CD4-positive, alpha-beta T cell (primary cell): Measurements from ENCODE around the gene PPIB. TPM values are rescaled to one million over a fixed set of nuclear protein-coding genes. Genes with fewer than 3 reads are reported as not detected.

Source experiments
- ATAC-seq: fragments of 200-7000 bp; cut with Tn5 transposase; one replicate; pipeline ENCODE4 v1.10.0; 2022; ENCODE audit warnings: mild to moderate bottlenecking; ENCODE audit not compliant: poor library complexity
- CTCF ChIA-PET: fragments of 350-600 bp; sonication (Branson Sonifier 250); formaldehyde crosslinking; loops from one replicate; lab custom pipeline; 2021; ENCODE audit warnings: antibody characterized with exemption, inconsistent platforms; lab: Charles Lee
- POLR2A ChIA-PET: fragments of 350-600 bp; sonication (Branson Sonifier 250); formaldehyde crosslinking; loops from one replicate; lab custom pipeline; 2021; ENCODE audit warnings: antibody characterized with exemption, inconsistent platforms; lab: Charles Lee
- DNase-seq, 14 experiments: peaks; one replicate each; pipeline ENCODE4 v3.0.0-alpha.2; 2013 to 2020; ENCODE audit warnings: mixed read lengths in 2 of 14
- H3K27ac ChIP-seq, 2 donors: one replicate each; pipeline versions ENCODE4 v1.5.1 to v1.7.0; 2013; ENCODE audit warnings: low read length in 2 of 2, low read depth in 1 of 2, mild to moderate bottlenecking in 1 of 2
- H3K27me3 ChIP-seq, 2 experiments: 1 replicate in 1 of 2; 2 replicates in 1 of 2; pipeline versions ENCODE4 v1.6.1 to v1.7.0; 2013; ENCODE audit warnings: low read length in 2 of 2, control low read depth in 1 of 2, mild to moderate bottlenecking in 1 of 2, moderate library complexity in 1 of 2; ENCODE audit not compliant: insufficient read depth in 2 of 2, control insufficient read depth in 1 of 2
- H3K36me3 ChIP-seq: one replicate; pipeline ENCODE4 v1.6.1; 2013; ENCODE audit warnings: low read length, control low read depth; ENCODE audit not compliant: insufficient read depth
- H3K4me1 ChIP-seq: one replicate; pipeline ENCODE4 v1.6.1; 2013; ENCODE audit warnings: low read length, control low read depth; ENCODE audit not compliant: insufficient read depth
- H3K4me3 ChIP-seq: one replicate; pipeline ENCODE4 v1.5.1; 2013; ENCODE audit warnings: mild to moderate bottlenecking, low read length, moderate library complexity
- H3K9me3 ChIP-seq, 2 experiments: 1 replicate in 1 of 2; 2 replicates in 1 of 2; pipeline versions ENCODE4 v1.6.1 to v1.7.0; 2013; ENCODE audit warnings: low read length in 2 of 2, mild to moderate bottlenecking in 2 of 2, control low read depth in 1 of 2, moderate library complexity in 1 of 2; ENCODE audit not compliant: control insufficient read depth in 1 of 2, insufficient read depth in 1 of 2
- H3K27ac Mint-ChIP-seq: one replicate; pipeline ENCODE4 v1.8.0; 2020; ENCODE audit warnings: mixed read lengths
- H3K27me3 Mint-ChIP-seq: one replicate; pipeline ENCODE4 v1.8.0; 2021; ENCODE audit warnings: mixed read lengths
- H3K36me3 Mint-ChIP-seq: one replicate; pipeline ENCODE4 v1.8.0; 2021; ENCODE audit warnings: low read depth, mixed read lengths
- H3K4me1 Mint-ChIP-seq: one replicate; pipeline ENCODE4 v1.8.0; 2021; ENCODE audit warnings: low read depth, mixed read lengths
- H3K4me3 Mint-ChIP-seq: one replicate; pipeline ENCODE4 v1.8.0; 2020; ENCODE audit warnings: mild to moderate bottlenecking, mixed read lengths
- H3K9me3 Mint-ChIP-seq: one replicate; pipeline ENCODE4 v1.8.0; 2020; ENCODE audit warnings: mixed read lengths
- CTCF ChIP-seq: fragments of 200-600 bp; IDR thresholded peaks from one replicate; pipeline ENCODE4 v1.8.0; 2022; ENCODE audit warnings: antibody characterized with exemption, mild to moderate bottlenecking
- intact Hi-C, 2 experiments: fragments of 100-400 bp; cut with DNase I in 1 of 2; cut with micrococcal nuclease in 1 of 2; formaldehyde crosslinking; loops; one replicate each; pipeline versions ENCODE4 v1.15.1 to v1.9.0; 2023 to 2025; cut with DNase I, micrococcal nuclease
- total RNA-seq, 174 experiments: library from RNA in 2 of 174; stranded (reverse) in 2 of 174; gene quantifications; one replicate each; pipeline ENCODE4 v1.2.3 and lab custom pipeline; 2021 to 2026

The PPIB gene
- total RNA-seq, 2 experiments from 2014 or later = 167 to 169 TPM

GRCh38 chr15:64146041-64146440 lies 16.8 kb downstream of the PPIB start:
- ATAC-seq (no peak), DNase-seq (no peak)
- H3K4me3 ChIP-seq = no peak overlapping the region
- no peaks in the 10 kb centered on the region for H3K9me3 Mint-ChIP-seq
- POLR2A ChIA-PET = interaction anchor here (1.1 kb wide), 1 partner anchor 17 kb away, joined by 3 read pairs; no protein-coding TSS in a partner anchor
- no peak overlapping the region for H3K27ac ChIP-seq
- peaks cover 44% of the 10 kb centered on the region for H3K36me3 Mint-ChIP-seq
- peaks cover 7% of the 10 kb centered on the region for H3K4me1 ChIP-seq
- peaks cover 13% of the 10 kb centered on the region for H3K27me3 Mint-ChIP-seq
- peaks cover 14% of the 10 kb centered on the region for H3K4me1 Mint-ChIP-seq
- no peak for TF ChIP-seq CTCF
- H3K4me3 Mint-ChIP-seq = no peak overlapping the region
- H3K27me3 ChIP-seq = peaks cover under 1 to 3% of the 10 kb centered on the region in 2 experiments
- intact Hi-C loops = no loop called here
- no peaks in the 10 kb centered on the region for H3K9me3 ChIP-seq
- no peak overlapping the region for H3K27ac Mint-ChIP-seq
- peaks cover 33% of the 10 kb centered on the region for H3K36me3 ChIP-seq
- CTCF ChIA-PET = no interaction called here

GRCh38 chr15:64144565-64145281 lies 18.1 kb downstream of the PPIB start:
- ATAC-seq = no peak
- H3K4me1 Mint-ChIP-seq = peaks cover 5% of the 10 kb centered on the region
- H3K27me3 ChIP-seq = no peaks in the 10 kb centered on the region
- no peak for TF ChIP-seq CTCF
- DNase-seq = no peak
- peaks cover 4% of the 10 kb centered on the region for H3K27me3 Mint-ChIP-seq
- intact Hi-C loops = no loop called here
- no peaks in the 10 kb centered on the region for H3K9me3 ChIP-seq
- POLR2A ChIA-PET = interaction anchor here (0.9 to 1.5 kb wide), 2 partner anchors 9 to 10 kb away, joined by 4 to 5 read pairs; no protein-coding TSS in a partner anchor
- H3K27ac Mint-ChIP-seq = no peak overlapping the region
- H3K27ac ChIP-seq = no peak overlapping the region
- H3K4me3 Mint-ChIP-seq = no peak overlapping the region
- CTCF ChIA-PET = interaction anchor here (1.6 kb wide), 1 partner anchor 8 kb away, joined by 4 read pairs; no protein-coding TSS in a partner anchor
- no peak overlapping the region for H3K4me3 ChIP-seq
- peaks cover 53% of the 10 kb centered on the region for H3K36me3 Mint-ChIP-seq
- peaks cover under 1% of the 10 kb centered on the region for H3K4me1 ChIP-seq
- peaks cover 34% of the 10 kb centered on the region for H3K36me3 ChIP-seq
- H3K9me3 Mint-ChIP-seq = no peaks in the 10 kb centered on the region

- Mint-ChIP-seq H3K27me3 (no peaks in the 10 kb centered on the region), H3K4me1 (no peaks in the 10 kb centered on the region), H3K27ac (no peak overlapping the region), H3K9me3 (no peaks in the 10 kb centered on the region), H3K36me3 (peaks cover 53% of the 10 kb centered on the region), H3K4me3 (no peak overlapping the region)
- H3K27ac ChIP-seq = no peak overlapping the region
- no peak for TF ChIP-seq CTCF
- ATAC-seq (no peak), DNase-seq (no peak)
- no peak overlapping the region for H3K4me3 ChIP-seq
- no peaks in the 10 kb centered on the region for H3K27me3 ChIP-seq
- H3K9me3 ChIP-seq = no peaks in the 10 kb centered on the region
- CTCF ChIA-PET = interaction anchor here (1.6 kb wide), 1 partner anchor 9 kb away, joined by 4 read pairs; no protein-coding TSS in a partner anchor
- intact Hi-C loops = no loop called here
- POLR2A ChIA-PET = interaction anchor here (1.5 kb wide), 1 partner anchor 9 kb away, joined by 5 read pairs; no protein-coding TSS in a partner anchor
- H3K36me3 ChIP-seq = peaks cover 34% of the 10 kb centered on the region
- no peaks in the 10 kb centered on the region for H3K4me1 ChIP-seq
Observed at GRCh38 chr15:64144192-64144564, 18.6 kb downstream of the PPIB start.
